ENCODE data around the gene KCNH2.

DNA sequence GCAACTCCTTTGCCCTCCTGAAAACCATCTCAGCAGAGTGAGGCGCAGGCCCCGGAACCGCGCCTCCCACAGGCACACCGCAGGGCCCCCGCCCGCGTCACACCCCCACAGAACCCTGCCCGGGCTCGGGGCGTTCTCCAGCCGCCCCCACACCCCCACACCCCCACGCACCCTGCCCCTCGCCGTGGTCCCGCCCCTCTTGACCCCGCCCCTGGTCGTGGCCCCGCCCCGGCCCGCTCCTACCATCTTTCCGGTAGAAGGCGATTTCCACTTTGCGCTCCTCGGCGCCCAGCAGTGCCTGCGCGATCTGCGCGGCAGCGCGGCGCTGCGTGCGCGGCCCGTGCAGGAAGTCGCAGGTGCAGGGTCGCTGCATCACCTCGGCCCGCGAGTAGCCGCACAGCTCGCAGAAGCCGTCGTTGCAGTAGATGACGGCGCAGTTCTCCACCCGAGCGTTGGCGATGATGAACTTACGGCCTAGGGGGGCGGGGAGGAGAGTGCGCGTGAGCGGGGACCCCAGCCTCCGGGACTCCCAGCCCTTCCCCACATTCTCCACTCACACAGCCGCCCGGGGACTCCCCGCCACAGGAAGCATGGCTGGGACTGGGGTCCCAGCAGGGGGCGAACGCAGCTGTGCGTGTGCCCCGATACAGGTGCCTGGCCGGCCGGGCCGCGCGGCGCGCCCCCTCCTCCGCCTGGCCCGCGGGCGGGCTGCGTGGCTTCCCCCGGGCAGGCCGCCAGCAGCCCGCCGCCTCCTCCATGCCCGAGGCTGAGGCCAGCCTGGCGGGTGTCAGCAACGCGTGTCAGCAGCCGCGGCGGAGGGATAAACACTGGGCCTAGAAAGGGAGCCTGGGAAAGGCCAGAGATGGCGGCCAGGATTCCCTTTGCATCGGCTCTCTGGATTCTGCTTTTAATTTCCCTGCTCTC lies 3.4 kb downstream of the KCNH2 start:
- TF ChIP-seq EZH2 (IDR thresholded peaks at IDR 0.05; ENCODE audit: borderline replicate concordance, low read depth, low read length, poor library complexity, severe bottlenecking), result no peak
- TF ChIP-seq CTCF (conservative IDR thresholded peaks at IDR 0.05; ENCODE audit: low read depth, low read length), result peak; percentile 30; the same call in 1 of the 2 replicates
